Right ventricle myocardium inferior (tissue), 1 donor: ENCODE results near the gene FAM185A. TPM values are rescaled to one million over a fixed set of nuclear protein-coding genes. Genes with fewer than 3 reads are reported as not detected.

ENCODE experiments used
- ATAC-seq: fragments of 200-7000 bp; cut with Tn5 transposase; one replicate; pipeline ENCODE4 v1.9.1; 2020; ENCODE audit warnings: mild to moderate bottlenecking, moderate library complexity
- DNase-seq: peaks from one replicate; pipeline ENCODE4 v3.0.0; 2021; ENCODE audit errors: missing footprints
- intact Hi-C: fragments of 100-400 bp; cut with DNase I; formaldehyde crosslinking; loops from one replicate; pipeline ENCODE4 v1.11.0; 2022
- total RNA-seq: library from RNA; stranded (reverse); fragmentation: NEBNext Ultra II Directional; extraction: Animal tissue kit (Norgen Biotek cat#: 25700); gene quantifications from one replicate; pipeline ENCODE4 v1.2.1, GENCODE V29; 2021
- donor health status: DM: no; HTN: yes; CAD: no; lungs with severe emphysema.

The FAM185A gene
- total RNA-seq, 1 donor from 2014 or later, result 8.0 TPM

DNA sequence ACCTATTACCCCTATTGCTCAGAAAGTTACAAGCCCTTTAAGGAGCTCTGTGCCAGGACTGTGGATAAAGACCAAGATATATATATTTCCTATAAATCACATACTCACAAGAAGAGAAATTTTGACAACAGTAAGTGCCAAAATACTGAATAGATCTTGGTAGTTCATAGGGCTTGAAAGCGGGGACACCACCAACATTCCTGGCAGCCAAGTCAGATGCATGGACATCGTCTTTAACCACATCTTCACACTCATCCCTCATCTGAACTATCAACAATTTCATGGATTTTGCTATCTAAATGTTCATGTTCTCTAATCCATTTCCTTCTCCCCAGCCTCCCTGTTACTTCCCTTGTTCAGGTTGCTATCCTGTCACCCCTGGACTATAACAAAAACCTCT lies 96.5 kb downstream of the FAM185A start:
- intact Hi-C loops, result no loop called here
- no peak for DNase-seq
- ATAC-seq, result no peak

GRCh38 chr7:102849079-102849478 lies 100.3 kb downstream of the FAM185A start:
- DNase-seq (no peak), ATAC-seq (no peak)
- intact Hi-C loops, result no loop called here

DNA sequence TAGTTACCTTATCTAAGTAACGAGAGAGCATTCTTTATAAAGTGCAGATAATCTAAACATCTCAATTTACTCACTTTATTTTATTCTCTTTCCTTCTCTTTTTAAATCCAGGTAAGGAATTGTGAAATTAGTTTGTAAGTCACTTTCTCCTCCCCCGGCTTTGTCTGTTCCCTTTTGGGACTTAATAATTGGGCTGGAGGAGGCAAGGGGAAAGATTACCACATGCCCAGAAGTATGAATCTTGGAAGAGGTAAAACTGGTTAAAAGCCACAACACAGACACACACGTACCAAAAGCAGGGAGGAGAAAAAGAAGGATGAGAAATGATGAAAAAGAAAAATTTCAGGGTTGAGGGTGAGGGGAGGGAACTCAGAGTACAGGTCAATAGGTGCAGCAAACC lies 100.7 kb downstream of the FAM185A start:
- intact Hi-C loops, result no loop called here
- DNase-seq (no peak), ATAC-seq (no peak)

DNA sequence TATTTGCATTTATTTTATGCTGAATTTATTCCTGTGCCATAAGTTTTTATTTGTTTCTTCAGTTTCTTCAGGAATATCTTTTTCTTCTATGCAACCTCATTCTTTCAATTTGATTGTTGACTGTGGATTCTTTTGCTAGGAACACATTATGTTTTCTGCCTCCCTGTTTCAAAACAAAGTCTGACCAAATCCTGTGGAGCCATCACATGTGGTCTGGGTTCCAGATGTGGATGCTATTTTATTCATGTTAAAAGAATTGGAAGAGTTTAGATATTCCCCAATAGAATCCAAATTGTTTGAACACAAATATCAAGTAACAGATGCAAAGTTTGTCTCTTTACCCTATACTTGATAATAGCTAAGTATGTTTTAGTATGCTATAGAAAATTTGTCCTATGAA lies 107.2 kb downstream of the FAM185A start:
- no peak for ATAC-seq
- intact Hi-C loops, result no loop called here
- no peak for DNase-seq

Other genes with a start within 250 kb of the FAM185A start
- gene RASA4B, start 231.2 kb upstream of the FAM185A start, total RNA-seq, result 7.8 TPM
- gene UPK3BL2, start 205.3 kb upstream of the FAM185A start, total RNA-seq, result 2.8 TPM
- not detected for gene SPDYE2, start 197.8 kb upstream of the FAM185A start, total RNA-seq
- 8.3 TPM for gene POLR2J3, start 176.4 kb upstream of the FAM185A start, total RNA-seq
- gene RASA4, start 132.2 kb upstream of the FAM185A start, total RNA-seq, result 17.1 TPM
- 8.4 TPM for gene UPK3BL1, start 106.2 kb upstream of the FAM185A start, total RNA-seq
- not detected for gene SPDYE2B, start 98.7 kb upstream of the FAM185A start, total RNA-seq
- gene POLR2J2, start 77.3 kb upstream of the FAM185A start, total RNA-seq, result 4.6 TPM
- 2.1 TPM for gene LRRC17, start 164.0 kb downstream of the FAM185A start, total RNA-seq